ENCODE measurements around the gene NTF3. TPM values are rescaled to one million over a fixed set of nuclear protein-coding genes. Genes with fewer than 3 reads are reported as not detected.

Gene NTF3
- total and polyA plus RNA-seq, 2 of the 8 experiments (the other 6 are each of a cell fraction or from before 2014, with no cell fraction given) = 1.4 to 2.3 TPM

DNA sequence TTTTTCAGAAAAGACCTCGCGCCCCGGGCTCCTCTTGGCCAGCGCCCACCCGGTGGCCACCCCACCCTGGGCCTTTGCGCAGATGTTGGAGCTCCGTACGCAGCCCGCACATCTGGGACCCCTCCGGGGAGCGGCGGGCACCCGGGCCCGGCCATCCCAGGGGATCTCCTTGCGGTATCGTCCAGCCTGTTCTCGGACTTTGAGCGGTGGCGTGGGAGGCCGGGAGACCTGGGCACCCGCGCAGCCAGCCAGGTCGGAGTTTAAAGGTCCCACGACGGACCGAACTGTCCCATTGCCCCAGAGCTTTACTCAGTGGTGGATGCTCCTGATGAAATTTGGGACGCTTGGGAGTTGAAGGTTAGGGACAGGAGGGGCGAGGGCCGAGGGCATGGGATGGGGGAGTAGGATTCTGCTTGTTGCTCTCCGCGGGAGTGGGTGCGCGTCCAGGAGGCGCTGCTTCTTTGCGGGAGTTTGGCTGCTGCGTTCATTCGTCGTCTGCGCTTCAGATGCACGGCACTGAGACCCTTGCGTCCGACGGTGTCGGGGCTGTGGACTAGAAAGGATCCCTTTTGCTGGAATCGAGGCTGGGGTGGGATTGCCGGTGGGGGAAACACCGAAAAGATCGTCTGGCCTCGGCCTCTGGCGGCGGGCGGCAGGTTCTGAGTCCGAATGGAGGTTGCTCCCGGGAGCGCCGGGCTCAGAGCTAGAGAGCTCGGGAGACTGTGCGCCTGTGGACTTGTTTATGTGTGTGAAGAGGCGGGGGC is 1.4 kb downstream of the NTF3 start (continued):
- TF ChIP-seq CHD7 (IDR thresholded peaks at IDR 0.05; ENCODE audit: insufficient replicate concordance, low read length) = no peak
